Upper lobe of left lung (tissue), 4 donors: ENCODE measurements around the gene B3GALNT1.

Experiments used
- CTCF ChIP-seq, 6 experiments: fragments of 450-650 bp in 4 of 6; fragments of 200-600 bp in 2 of 6; sonication (generic) in 2 of 6; IDR thresholded peaks; one replicate each; pipeline ENCODE4 v1.5.1; 2016 to 2019; ENCODE audit warnings: antibody characterized with exemption in 6 of 6
- EP300 ChIP-seq, 4 donors: sonication (generic); formaldehyde crosslinking; IDR thresholded peaks; one replicate each; pipeline ENCODE4 v1.5.1; 2017; ENCODE audit warnings: antibody characterized with exemption in 4 of 4, control low read depth in 2 of 4
- POLR2A ChIP-seq, 4 donors: fragments of 450-650 bp; IDR thresholded peaks; one replicate each; pipeline ENCODE4 v1.5.1; 2016 to 2017; ENCODE audit warnings: antibody characterized with exemption in 4 of 4, mild to moderate bottlenecking in 2 of 4
- POLR2AphosphoS5 ChIP-seq, 2 donors: sonication (generic); formaldehyde crosslinking; IDR thresholded peaks; one replicate each; pipeline ENCODE4 v1.5.1; 2017; ENCODE audit warnings: antibody characterized with exemption in 2 of 2

- TF ChIP-seq CTCF (IDR thresholded peaks at IDR 0.05) = no peak
- no peak for TF ChIP-seq POLR2A (IDR thresholded peaks at IDR 0.05)
- no peak for TF ChIP-seq EP300 (IDR thresholded peaks at IDR 0.05)
- no peak for TF ChIP-seq POLR2AphosphoS5 (IDR thresholded peaks at IDR 0.05)
These were observed 44.4 kb upstream of the B3GALNT1 start for GRCh38 chr3:161149529-161149928.
